H1 (cell line): ENCODE results near the gene THAP5. TPM values are rescaled to one million over a fixed set of nuclear protein-coding genes. Genes with fewer than 3 reads are reported as not detected.
A peak's percentile ranks its signal among the peaks of the same experiment; 100 is the strongest.

Experiments
- CTCF ChIA-PET: fragments of 300-600 bp; sonication (Branson Sonifier 250); formaldehyde crosslinking; loops from one replicate; lab custom pipeline; 2021; ENCODE audit not compliant: partially characterized antibody; lab: Charles Lee
- POLR2A ChIA-PET: fragments of 300-600 bp; sonication (Branson Sonifier 250); formaldehyde crosslinking; loops from one replicate; lab custom pipeline; 2021; ENCODE audit warnings: inconsistent platforms; ENCODE audit not compliant: partially characterized antibody; lab: Charles Lee
- DNase-seq, 2 experiments: peaks; one replicate each; pipeline versions ENCODE4 v3.0.0 to v3.0.0-alpha.2; 2010 to 2022; ENCODE audit warnings: low spot score in 2 of 2, low read depth in 1 of 2, mixed read lengths in 1 of 2
- FAIRE-seq: peaks from 2 replicates; lab custom pipeline; 2011; peaks lifted over from hg19 to GRCh38; lab: Jason Lieb, UNC
- H2AFZ ChIP-seq: 2 replicates; pipeline ENCODE4 v1.8.1; 2012; ENCODE audit warnings: low read length, inconsistent platforms
- H2AK5ac ChIP-seq: 2 replicates; pipeline ENCODE4 v1.6.1; 2013; ENCODE audit warnings: low read depth, low read length
- H2BK120ac ChIP-seq: replicated peaks from 2 replicates; pipeline ENCODE3; 2013; ENCODE audit warnings: low read depth, low read length, inconsistent platforms
- H2BK12ac ChIP-seq: 2 replicates; pipeline ENCODE4 v1.6.1; 2013; ENCODE audit warnings: low read depth, low read length
- H2BK15ac ChIP-seq: 2 replicates; pipeline ENCODE4 v1.6.1; 2013; ENCODE audit warnings: low read length
- H2BK20ac ChIP-seq: 2 replicates; pipeline ENCODE4 v1.6.1; 2013; ENCODE audit warnings: low read length
- H2BK5ac ChIP-seq: 2 replicates; pipeline ENCODE4 v1.6.1; 2013; ENCODE audit warnings: low read depth, low read length
- H3K14ac ChIP-seq: 2 replicates; pipeline ENCODE4 v1.6.1; 2013; ENCODE audit warnings: inconsistent platforms; ENCODE audit not compliant: insufficient read length
- H3K18ac ChIP-seq: 2 replicates; pipeline ENCODE4 v1.6.1; 2013; ENCODE audit warnings: low read length; ENCODE audit errors: extremely low read depth
- H3K23ac ChIP-seq: 2 replicates; pipeline ENCODE4 v1.6.1; 2013; ENCODE audit warnings: inconsistent platforms; ENCODE audit not compliant: insufficient read length
- H3K23me2 ChIP-seq: 2 replicates; pipeline ENCODE4 v1.6.1; 2013; ENCODE audit warnings: low read depth, low read length
- H3K27ac ChIP-seq: 2 replicates; pipeline ENCODE4 v1.6.1; 2011; ENCODE audit warnings: low read depth, low read length, inconsistent platforms
- H3K27me3 ChIP-seq, 4 experiments: replicated peaks in 1 of 4; 1 replicate in 1 of 4; 2 replicates in 3 of 4; pipeline versions ENCODE4 v1.6.1 to v1.8.1; 2011 to 2013; ENCODE audit warnings: low read length in 3 of 4, mild to moderate bottlenecking in 3 of 4, inconsistent platforms in 2 of 4, mixed read lengths in 2 of 4, moderate library complexity in 1 of 4; ENCODE audit not compliant: control insufficient read depth in 3 of 4, insufficient read depth in 3 of 4; ENCODE audit errors: extremely low read depth in 1 of 4
- H3K36me3 ChIP-seq, 4 experiments: 2 replicates each; pipeline versions ENCODE4 v1.6.1 to v1.8.1; 2011 to 2013; ENCODE audit warnings: mild to moderate bottlenecking in 4 of 4, low read length in 3 of 4, moderate library complexity in 2 of 4, control low read depth in 1 of 4, inconsistent platforms in 1 of 4; ENCODE audit not compliant: insufficient read depth in 4 of 4, control insufficient read depth in 2 of 4
- H3K4ac ChIP-seq: replicated peaks from 2 replicates; pipeline ENCODE3; 2013; ENCODE audit warnings: low read length, low read depth, mixed read lengths, inconsistent platforms; ENCODE audit not compliant: insufficient read length
- H3K4me1 ChIP-seq, 4 experiments: replicated peaks in 1 of 4; 1 replicate in 1 of 4; 2 replicates in 3 of 4; pipeline versions ENCODE4 v1.6.1 to v1.8.1; 2011 to 2013; ENCODE audit warnings: low read length in 3 of 4, inconsistent platforms in 2 of 4, mixed read lengths in 1 of 4; ENCODE audit not compliant: insufficient read depth in 4 of 4, control insufficient read depth in 3 of 4
- H3K4me2 ChIP-seq, 2 experiments: 2 replicates each; pipeline versions ENCODE4 v1.6.1 to v1.8.1; 2011 to 2013; ENCODE audit warnings: low read depth in 2 of 2, low read length in 2 of 2, control low read depth in 1 of 2, inconsistent platforms in 1 of 2, mild to moderate bottlenecking in 1 of 2; ENCODE audit not compliant: insufficient read depth in 1 of 2
- H3K4me3 ChIP-seq, 4 experiments: fragments of 200-600, 300-600 bp in 1 of 4; sonication (generic), shearing (Covaris generic), sonication (Bioruptor Twin) in 1 of 4; 2 replicates each; pipeline versions ENCODE4 v1.5.1 to v1.8.1; 2011 to 2016; ENCODE audit warnings: low read length in 4 of 4, low read depth in 3 of 4, control low read depth in 2 of 4, inconsistent platforms in 2 of 4, mild to moderate bottlenecking in 2 of 4, mixed read lengths in 1 of 4, moderate library complexity in 1 of 4; ENCODE audit not compliant: insufficient read depth in 2 of 4; ENCODE audit errors: extremely low read depth in 1 of 4
- H3K56ac ChIP-seq: replicated peaks from 2 replicates; pipeline ENCODE3; 2013; ENCODE audit warnings: low read depth, mild to moderate bottlenecking, mixed read lengths, low read length, inconsistent platforms; ENCODE audit not compliant: insufficient read length
- H3K79me1 ChIP-seq: 2 replicates; pipeline ENCODE4 v1.6.1; 2013; ENCODE audit warnings: low read depth, low read length, control low read depth
- H3K79me2 ChIP-seq, 2 experiments: 2 replicates each; pipeline versions ENCODE4 v1.6.1 to v1.8.1; 2012 to 2013; ENCODE audit warnings: low read length in 2 of 2, mild to moderate bottlenecking in 2 of 2, inconsistent platforms in 1 of 2; ENCODE audit not compliant: insufficient read depth in 2 of 2, control insufficient read depth in 1 of 2
- H3K9ac ChIP-seq, 4 experiments: replicated peaks in 1 of 4; 1 replicate in 1 of 4; 2 replicates in 3 of 4; pipeline versions ENCODE4 v1.6.1 to v1.8.1; 2011 to 2013; ENCODE audit warnings: low read depth in 3 of 4, low read length in 3 of 4, control low read depth in 2 of 4, mild to moderate bottlenecking in 2 of 4, moderate library complexity in 2 of 4, inconsistent platforms in 1 of 4; ENCODE audit errors: extremely low read depth in 1 of 4
- H3K9me3 ChIP-seq, 2 experiments: 2 replicates each; pipeline versions ENCODE4 v1.6.1 to v1.8.1; 2012 to 2013; ENCODE audit warnings: mild to moderate bottlenecking in 2 of 2, moderate library complexity in 2 of 2, control low read depth in 1 of 2, inconsistent platforms in 1 of 2, low read depth in 1 of 2, low read length in 1 of 2, mixed read lengths in 1 of 2; ENCODE audit not compliant: insufficient read depth in 2 of 2
- H4K20me1 ChIP-seq, 2 experiments: replicated peaks in 1 of 2; 2 replicates each; pipeline versions ENCODE3 to v1.8.1; 2011 to 2013; ENCODE audit warnings: inconsistent platforms in 2 of 2, low read length in 2 of 2, mild to moderate bottlenecking in 1 of 2; ENCODE audit not compliant: insufficient read depth in 2 of 2, control insufficient read depth in 1 of 2
- H4K5ac ChIP-seq: 2 replicates; pipeline ENCODE4 v1.6.1; 2013; ENCODE audit warnings: low read length, low read depth, mixed read lengths, inconsistent platforms; ENCODE audit not compliant: insufficient read length
- H4K8ac ChIP-seq: 2 replicates; pipeline ENCODE4 v1.8.0; 2013; ENCODE audit warnings: mild to moderate bottlenecking, moderate library complexity, low read length, inconsistent platforms; ENCODE audit not compliant: insufficient read depth; ENCODE audit errors: extremely low read depth
- H4K91ac ChIP-seq: replicated peaks from 2 replicates; pipeline ENCODE3; 2013; ENCODE audit warnings: low read length, mixed read lengths, inconsistent platforms; ENCODE audit not compliant: insufficient read length
- BCL11A ChIP-seq, 2 experiments: IDR thresholded peaks; one replicate each; pipeline ENCODE4 v1.6.1; 2011; ENCODE audit warnings: low read depth in 2 of 2, low read length in 2 of 2, mild to moderate bottlenecking in 2 of 2
- CREB1 ChIP-seq: IDR thresholded peaks from 2 replicates; pipeline ENCODE4 v1.6.1; 2012; ENCODE audit warnings: inconsistent platforms
- EGR1 ChIP-seq: IDR thresholded peaks from 2 replicates; pipeline ENCODE4 v1.6.1; 2011; ENCODE audit warnings: low read depth, low read length, borderline replicate concordance
- EP300 ChIP-seq, 2 experiments: IDR thresholded peaks; 1 replicate in 1 of 2; 2 replicates in 1 of 2; pipeline ENCODE4 v1.6.1; 2011 to 2012; ENCODE audit warnings: low read depth in 2 of 2, low read length in 2 of 2, mild to moderate bottlenecking in 2 of 2, borderline replicate concordance in 1 of 2, inconsistent platforms in 1 of 2, moderate library complexity in 1 of 2
- FOSL1 ChIP-seq: IDR thresholded peaks from 2 replicates; pipeline ENCODE4 v1.6.1; 2011; ENCODE audit warnings: mild to moderate bottlenecking, low read depth, low read length, moderate library complexity; ENCODE audit not compliant: insufficient read depth
- HDAC2 ChIP-seq, 2 experiments: fragments of 300-600 bp in 1 of 2; sonication (generic) in 1 of 2; IDR thresholded peaks; 2 replicates each; pipeline ENCODE4 v1.6.1; 2011 to 2012; ENCODE audit warnings: low read depth in 2 of 2, low read length in 2 of 2, mild to moderate bottlenecking in 2 of 2, moderate library complexity in 2 of 2, borderline replicate concordance in 1 of 2, inconsistent platforms in 1 of 2
- JUND ChIP-seq: IDR thresholded peaks from 2 replicates; pipeline ENCODE4 v1.6.1; 2011; ENCODE audit warnings: mild to moderate bottlenecking, improper control_type of control experiment, low read length
- KDM1A ChIP-seq: fragments of 200-600, 300-600 bp; sonication (generic); IDR thresholded peaks from 2 replicates; pipeline ENCODE4 v1.7.1; 2016; ENCODE audit warnings: mild to moderate bottlenecking, low read length, borderline replicate concordance
- NANOG ChIP-seq: IDR thresholded peaks from 2 replicates; pipeline ENCODE4 v1.6.1; 2011; ENCODE audit warnings: low read length, low read depth, mild to moderate bottlenecking, inconsistent platforms; ENCODE audit not compliant: insufficient read depth, poor library complexity, severe bottlenecking
- RAD21 ChIP-seq, 2 experiments: IDR thresholded peaks in 1 of 2; conservative IDR thresholded peaks in 1 of 2; 2 replicates each; pipeline ENCODE4 v1.6.1; 2011; ENCODE audit warnings: low read depth in 2 of 2, low read length in 2 of 2, improper control_type of control experiment in 1 of 2, inconsistent platforms in 1 of 2, mild to moderate bottlenecking in 1 of 2, moderate library complexity in 1 of 2
- WGBS, 2 experiments: shearing (Covaris generic) in 1 of 2; methylation state at CpG; one replicate each; pipeline versions ENCODE4 v1.1.6 to v1.1.7; 2013 to 2015; ENCODE audit warnings: low lambda C conversion rate in 2 of 2, mixed read lengths in 2 of 2, inconsistent platforms in 1 of 2, low coverage in 1 of 2, missing lambda C conversion rate in 1 of 2; ENCODE audit not compliant: insufficient replicate concordance in 2 of 2, insufficient coverage in 1 of 2, insufficient read length in 1 of 2; ENCODE audit errors: extremely low coverage in 1 of 2, missing lambda C conversion rate in 1 of 2; 5-methylcytosine and 5-hydroxymethylcytosine counted together
- polyA plus RNA-seq, 7 experiments: library from polyadenylated mRNA; depleted of rRNA in 3 of 7; stranded (reverse) in 5 of 7; unstranded in 2 of 7; fragments of >200 nt in 5 of 7; fragments of 200-250 nt in 2 of 7; gene quantifications; 1 replicate in 5 of 7; 2 replicates in 1 of 7; 4 replicates in 1 of 7; pipeline versions ENCODE4 v1.2.1 to v1.2.3, GENCODE V29; 2011 to 2013; ENCODE audit warnings: missing spikeins in 2 of 7, mixed read lengths in 2 of 7
- total RNA-seq: library from RNA; stranded (reverse); fragmentation: NEBNext Ultra II Directional; extraction: Animal tissue kit (Norgen Biotek cat#: 25700); gene quantifications from 2 replicates; pipeline ENCODE4 v1.2.1, GENCODE V29; 2021
- TF ChIP-seq, protein P1 (sequence below): IDR thresholded peaks from 2 replicates; pipeline ENCODE4 v1.6.1; 2011; ENCODE audit warnings: low read depth, mild to moderate bottlenecking, low read length; ENCODE audit not compliant: insufficient read depth

The THAP5 gene
- total and polyA plus RNA-seq, 2 of the 8 experiments (the other 6 are each of a cell fraction or from before 2014, with no cell fraction given): 3.9 to 24.2 TPM

DNA sequence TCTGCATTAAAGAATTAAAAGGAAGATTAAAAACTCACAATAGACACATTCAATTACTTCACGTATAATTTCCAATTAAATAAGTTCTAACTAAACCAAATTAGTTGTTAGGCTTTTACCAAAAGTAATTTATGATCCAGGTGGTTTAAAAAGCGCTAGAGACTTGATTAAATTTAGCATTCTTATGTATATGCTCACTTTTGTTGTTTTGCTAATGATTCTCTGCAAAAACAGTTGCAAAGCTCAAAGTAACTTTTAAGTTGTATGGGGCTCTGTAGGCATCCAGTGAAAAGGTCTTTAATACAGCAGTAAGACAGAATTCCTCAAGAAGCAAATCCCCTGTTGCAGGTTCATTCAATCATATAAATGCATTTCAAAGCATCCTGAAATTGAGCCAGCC is 28.0 kb downstream of the THAP5 start:
- H2BK120ac ChIP-seq: no peak overlapping the region
- POLR2A ChIA-PET: interaction anchor here (0.9 to 1.6 kb wide), 3 partner anchors 8 to 15 kb away, joined by 4 to 5 read pairs (median 4); no protein-coding TSS in a partner anchor
- TF ChIP-seq RAD21 (IDR thresholded peaks at IDR 0.05 in 1 of 2, conservative IDR thresholded peaks at IDR 0.05 in 1 of 2; ENCODE audit: low read depth in 2 of 2, low read length in 2 of 2) (no peak), HDAC2 (IDR thresholded peaks at IDR 0.05; ENCODE audit: borderline replicate concordance in 1 of 2, low read depth in 2 of 2, low read length in 2 of 2) (peak in 1 of 2 experiments; percentile 75; a peak in 1 of 4 replicates), FOSL1 (no peak), CREB1 (no peak), BCL11A (IDR thresholded peaks at IDR 0.05; ENCODE audit: low read depth in 2 of 2, low read length in 2 of 2) (peak in 1 of 2 experiments; percentile 18), JUND (no peak), EP300 (IDR thresholded peaks at IDR 0.05; ENCODE audit: borderline replicate concordance in 1 of 2, low read depth in 2 of 2, low read length in 2 of 2) (peak in 1 of 2 experiments; percentile 65; a peak in 1 of 3 replicates), NANOG (peak; percentile 60), EGR1 (no peak), KDM1A (no peak)
- TF ChIP-seq, protein P1, sequence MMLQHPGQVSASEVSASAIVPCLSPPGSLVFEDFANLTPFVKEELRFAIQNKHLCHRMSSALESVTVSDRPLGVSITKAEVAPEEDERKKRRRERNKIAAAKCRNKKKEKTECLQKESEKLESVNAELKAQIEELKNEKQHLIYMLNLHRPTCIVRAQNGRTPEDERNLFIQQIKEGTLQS: no peak

More for the DNA sequence above, 28.0 kb downstream of the THAP5 start:
- WGBS, 2 experiments: 14% methylated on average over 2 of the region's 2 CpGs; no CpG with 5 or more reads in 1 of the 2 experiments
- H2BK20ac ChIP-seq: no peak overlapping the region
- no peak overlapping the region for H2BK5ac ChIP-seq
- H3K36me3 ChIP-seq: no peaks in the 10 kb centered on the region
- H3K9ac ChIP-seq: no peak overlapping the region
- FAIRE-seq (peak; percentile 36), DNase-seq (no peak)
- H3K18ac ChIP-seq: no peak overlapping the region; the same call in 1 of the 2 replicates
- H3K79me1 ChIP-seq: no peaks in the 10 kb centered on the region
- no peak overlapping the region for H4K8ac ChIP-seq
- peak overlapping the region; percentile 25 to 32; a peak in 1 of 4 replicates for H3K4me2 ChIP-seq
- no peak overlapping the region for H3K4ac ChIP-seq
- no peaks in the 10 kb centered on the region for H3K79me2 ChIP-seq
- no peaks in the 10 kb centered on the region for H3K27me3 ChIP-seq
- no peak overlapping the region for H2BK12ac ChIP-seq
- H4K20me1 ChIP-seq: no peaks in the 10 kb centered on the region
- H2AFZ ChIP-seq: no peak overlapping the region
- no peak overlapping the region for H4K91ac ChIP-seq
- no peak overlapping the region for H3K14ac ChIP-seq
- no peak overlapping the region for H2AK5ac ChIP-seq
- peak overlapping the region; percentile 90 for H4K5ac ChIP-seq
- no peak overlapping the region for H3K56ac ChIP-seq
- CTCF ChIA-PET: interaction anchor here (1.3 kb wide), 2 partner anchors 18 to 24 kb away, joined by 3 read pairs; no protein-coding TSS in a partner anchor
- peaks cover 0 to 2% (median under 1%) of the 10 kb centered on the region in 4 experiments; a peak in 1 of 7 replicates for H3K4me1 ChIP-seq
- no peaks in the 10 kb centered on the region for H3K9me3 ChIP-seq
- H2BK15ac ChIP-seq: no peak overlapping the region
- H3K4me3 ChIP-seq: peak overlapping the region in 1 of 4 experiments; percentile 36; a peak in 1 of 8 replicates
- no peak overlapping the region for H3K23ac ChIP-seq
- no peaks in the 10 kb centered on the region for H3K23me2 ChIP-seq
- no peak overlapping the region for H3K27ac ChIP-seq
